Gastrocnemius medialis (tissue), 4 donors: ENCODE measurements around the gene NLRC3. TPM values are rescaled to one million over a fixed set of nuclear protein-coding genes. Genes with fewer than 3 reads are reported as not detected.
"Not testable (repeated sequence)": the region's sequence is repeated elsewhere in the genome, so short reads cannot be mapped to it uniquely, and the experiment has no call there.

Experiments used
- ATAC-seq, 2 donors: fragments of 150-250 bp; one replicate each; pipeline ENCODE4 v1.9.1; 2016
- DNase-seq, 2 donors: peaks; one replicate each; pipeline ENCODE4 v3.0.0-alpha.2; 2019
- H3K27ac ChIP-seq, 4 donors: fragments of 200-600 bp; sonication (generic); 1 replicate in 1 of 4; 2 replicates in 3 of 4; pipeline ENCODE4 v1.5.1; 2016 to 2018; ENCODE audit warnings: mild to moderate bottlenecking in 2 of 4, moderate library complexity in 1 of 4
- H3K27me3 ChIP-seq, 3 donors: fragments of 200-600 bp; sonication (generic) in 2 of 3; 1 replicate in 1 of 3; 2 replicates in 2 of 3; pipeline versions ENCODE4 v1.5.1 to v1.6.0; 2016 to 2019; ENCODE audit warnings: mild to moderate bottlenecking in 1 of 3, moderate library complexity in 1 of 3
- H3K36me3 ChIP-seq, 2 donors: fragments of 200-600 bp; sonication (generic) in 1 of 2; one replicate each; pipeline ENCODE4 v1.5.1; 2017 to 2018
- H3K4me1 ChIP-seq, 2 donors: fragments of 200-600 bp; sonication (generic) in 1 of 2; one replicate each; pipeline ENCODE4 v1.5.1; 2016 to 2017; ENCODE audit warnings: mild to moderate bottlenecking in 2 of 2
- H3K4me3 ChIP-seq, 4 donors: fragments of 200-600 bp; sonication (generic) in 3 of 4; 1 replicate in 1 of 4; 2 replicates in 3 of 4; pipeline ENCODE4 v1.5.1; 2016 to 2019; ENCODE audit warnings: mild to moderate bottlenecking in 2 of 4
- H3K9me3 ChIP-seq, 3 donors: fragments of 200-600 bp; sonication (generic) in 2 of 3; 1 replicate in 1 of 3; 2 replicates in 2 of 3; pipeline ENCODE4 v1.5.1; 2016 to 2019
- CTCF ChIP-seq, 5 experiments: fragments of 450-650 bp in 3 of 5; fragments of 200-600 bp in 2 of 5; sonication (generic) in 2 of 5; IDR thresholded peaks in 4 of 5; conservative IDR thresholded peaks in 1 of 5; 1 replicate in 4 of 5; 2 replicates in 1 of 5; pipeline ENCODE4 v1.5.1; 2016 to 2019; ENCODE audit warnings: antibody characterized with exemption in 5 of 5, mild to moderate bottlenecking in 3 of 5, moderate library complexity in 3 of 5
- POLR2A ChIP-seq, 2 donors: fragments of 450-650 bp; IDR thresholded peaks; one replicate each; pipeline ENCODE4 v1.6.1; 2017; ENCODE audit warnings: antibody characterized with exemption in 2 of 2, mild to moderate bottlenecking in 2 of 2, moderate library complexity in 2 of 2
- in situ Hi-C, 4 donors: fragments of 200-750 bp; cut with MboI; loops; one replicate each; pipeline versions ENCODE4 v1.15.0 to v1.8.0; 2017; ENCODE audit warnings: low sequenced_read_pairs in 4 of 4
- intact Hi-C: fragments of 100-400 bp; cut with DNase I; formaldehyde crosslinking; loops from one replicate; pipeline ENCODE4 v1.15.1; 2023; ENCODE audit warnings: low total_unique reads
- total RNA-seq, 4 donors: library from RNA; depleted of rRNA; stranded (reverse); fragments of >200 nt; gene quantifications; one replicate each; pipeline versions ENCODE4 v1.1.0 to v1.2.3, GENCODE V29; 2016

The NLRC3 gene
- total RNA-seq, 4 donors from 2014 or later, result 0.11 to 0.26 (median 0.22) TPM

DNA sequence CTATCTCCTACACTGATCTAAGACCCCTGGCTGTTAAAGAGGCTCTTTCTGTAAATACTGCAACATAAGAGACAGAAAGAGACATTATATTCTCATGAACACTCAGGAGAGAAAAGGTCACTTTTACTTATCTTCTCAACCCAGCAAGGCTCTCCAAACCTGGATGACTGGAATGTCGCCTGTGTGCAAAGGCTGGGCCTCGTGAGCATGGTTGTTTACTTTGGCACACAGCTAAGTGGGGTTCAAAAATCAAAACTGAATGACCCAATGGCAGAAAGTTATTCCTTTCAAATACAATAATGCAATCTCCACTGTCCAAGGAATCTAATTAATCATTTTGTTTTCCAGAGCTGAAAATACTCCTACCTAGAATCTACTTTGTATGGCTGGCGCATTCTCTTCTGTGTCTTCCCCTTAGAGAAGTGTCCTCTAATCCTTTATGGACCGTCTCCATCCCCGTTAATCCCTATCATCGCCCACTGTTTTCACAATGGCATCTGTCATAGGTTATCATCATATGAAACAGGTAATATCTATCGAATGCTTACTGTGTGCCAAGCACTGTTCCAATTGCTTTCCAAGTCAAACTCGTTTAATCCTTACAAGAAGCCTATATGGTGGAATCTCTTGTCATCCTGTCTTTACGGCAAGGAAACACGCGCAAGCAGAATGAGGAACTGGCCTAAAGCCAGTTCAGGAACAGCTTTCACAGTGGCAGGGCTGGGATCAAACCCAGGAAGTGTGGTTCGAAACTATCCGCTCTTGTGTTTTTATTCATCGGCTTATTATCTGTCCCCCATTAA, 32.9 kb upstream of the NLRC3 start:
- H3K4me3 ChIP-seq, result peak overlapping the region; percentile 86 to 99 (median 93)

GRCh38 chr16:3608976-3609375, 31.8 kb upstream of the NLRC3 start:
- ATAC-seq, H3K36me3 ChIP-seq, H3K27me3 ChIP-seq, in situ Hi-C loops, H3K27ac ChIP-seq, H3K9me3 ChIP-seq, DNase-seq, intact Hi-C loops, H3K4me3 ChIP-seq: not testable (repeated sequence)
- H3K4me1 ChIP-seq, result peaks cover 16 to 23% of the 10 kb centered on the region in 2 donors

More for the DNA sequence above, 32.9 kb upstream of the NLRC3 start:
- TF ChIP-seq CTCF (IDR thresholded peaks at IDR 0.05 in 4 of 5, conservative IDR thresholded peaks at IDR 0.05 in 1 of 5) (no peak), POLR2A (IDR thresholded peaks at IDR 0.05) (no peak)
- DNase-seq (no peak), ATAC-seq (no peak)
- Histone ChIP-seq H3K27me3 (no peaks in the 10 kb centered on the region), H3K36me3 (no peaks in the 10 kb centered on the region), H3K9me3 (no peaks in the 10 kb centered on the region), H3K4me1 (peaks cover 16 to 23% of the 10 kb centered on the region in 2 donors), H3K27ac (no peak overlapping the region)
- intact Hi-C loops, result loop anchor here (2.0 to 5.0 kb wide), 4 partner anchors 83 to 507 kb away; partner anchors contain the start of genes ADCY9 and ZNF263
- in situ Hi-C loops, result no loop called here

GRCh38 chr16:3608069-3608468, 30.9 kb upstream of the NLRC3 start:
- Histone ChIP-seq H3K4me3 (no peak overlapping the region), H3K4me1 (peaks cover 16 to 22% of the 10 kb centered on the region in 2 donors), H3K27ac (no peak overlapping the region), H3K9me3 (no peaks in the 10 kb centered on the region), H3K36me3 (peaks cover 0 to 8% of the 10 kb centered on the region in 2 donors), H3K27me3 (no peaks in the 10 kb centered on the region)
- ATAC-seq (no peak), DNase-seq (no peak)
- intact Hi-C loops, result no loop called here
- in situ Hi-C loops, result no loop called here
- TF ChIP-seq POLR2A (IDR thresholded peaks at IDR 0.05) (no peak), CTCF (IDR thresholded peaks at IDR 0.05 in 4 of 5, conservative IDR thresholded peaks at IDR 0.05 in 1 of 5) (no peak)

- H3K4me1 ChIP-seq, result peaks cover 15 to 17% of the 10 kb centered on the region in 2 donors
- H3K27me3 ChIP-seq, result no peaks in the 10 kb centered on the region
- in situ Hi-C loops (no loop called here), intact Hi-C loops (no loop called here)
- DNase-seq (no peak), ATAC-seq (no peak)
- no peak overlapping the region for H3K27ac ChIP-seq
- TF ChIP-seq POLR2A (IDR thresholded peaks at IDR 0.05) (no peak), CTCF (IDR thresholded peaks at IDR 0.05 in 4 of 5, conservative IDR thresholded peaks at IDR 0.05 in 1 of 5) (no peak)
- H3K4me3 ChIP-seq, result no peak overlapping the region
- no peaks in the 10 kb centered on the region for H3K9me3 ChIP-seq
- H3K36me3 ChIP-seq, result peaks cover 0 to 12% of the 10 kb centered on the region in 2 donors
Measured at GRCh38 chr16:3607634-3608033, 30.4 kb upstream of the NLRC3 start.

GRCh38 chr16:3607161-3607560, 30.0 kb upstream of the NLRC3 start:
- Histone ChIP-seq H3K27me3 (no peaks in the 10 kb centered on the region), H3K9me3 (no peaks in the 10 kb centered on the region), H3K4me3 (no peak overlapping the region), H3K27ac (no peak overlapping the region), H3K36me3 (peaks cover 0 to 17% of the 10 kb centered on the region in 2 donors), H3K4me1 (peaks cover 10 to 13% of the 10 kb centered on the region in 2 donors)
- ATAC-seq, result no peak
- no peak for DNase-seq
- TF ChIP-seq CTCF (IDR thresholded peaks at IDR 0.05 in 4 of 5, conservative IDR thresholded peaks at IDR 0.05 in 1 of 5), result no peak
- TF ChIP-seq POLR2A (IDR thresholded peaks at IDR 0.05), result no peak
- in situ Hi-C loops, result no loop called here
- intact Hi-C loops, result no loop called here
